ENCODE results near the gene AP3S1.

AP3S1 gene

GRCh38 chr5:115844321-115844817, 2.6 kb downstream of the AP3S1 start:
- Histone ChIP-seq H3K4me3 (ENCODE audit: low read depth, low read length) (no peak overlapping the region), H3K9me3 (ENCODE audit: control insufficient read depth, insufficient read depth, low read depth, low read length) (no peaks in the 10 kb centered on the region), H3K36me3 (ENCODE audit: control insufficient read depth in 2 of 2, insufficient read depth in 1 of 2, low read length in 2 of 2) (no peaks in the 10 kb centered on the region), H3K27ac (ENCODE audit: extremely low read depth, low read depth, low read length) (no peak overlapping the region; the same call in 1 of the 2 replicates), H3K4me1 (ENCODE audit: control insufficient read depth, insufficient read depth, low read length) (peaks cover 30% of the 10 kb centered on the region; the same call in 1 of the 2 replicates)
- ChIA-PET CTCF (no interaction called here), POLR2A (interaction anchor here (1.3 kb wide), 1 partner anchor 28 kb away, joined by 3 read pairs; no protein-coding TSS in a partner anchor)
- 0 out of 2 replicates have a peak, but pooled peaks have one; percentile 14 for TF ChIP-seq ZNF843 (tag by site-specific recombination; IDR thresholded peaks at IDR 0.05)
- TF ChIP-seq ZNF394 (tag by site-specific recombination; IDR thresholded peaks at IDR 0.05; ENCODE audit: borderline replicate concordance), result peak; percentile 54; the same call in 1 of the 2 replicates
- TF ChIP-seq ZNF626 (tag by site-specific recombination; IDR thresholded peaks at IDR 0.05), result no peak
- peak; percentile 41 for TF ChIP-seq PRDM1 (tag by site-specific recombination; IDR thresholded peaks at IDR 0.05)
- TF ChIP-seq, protein P1, sequence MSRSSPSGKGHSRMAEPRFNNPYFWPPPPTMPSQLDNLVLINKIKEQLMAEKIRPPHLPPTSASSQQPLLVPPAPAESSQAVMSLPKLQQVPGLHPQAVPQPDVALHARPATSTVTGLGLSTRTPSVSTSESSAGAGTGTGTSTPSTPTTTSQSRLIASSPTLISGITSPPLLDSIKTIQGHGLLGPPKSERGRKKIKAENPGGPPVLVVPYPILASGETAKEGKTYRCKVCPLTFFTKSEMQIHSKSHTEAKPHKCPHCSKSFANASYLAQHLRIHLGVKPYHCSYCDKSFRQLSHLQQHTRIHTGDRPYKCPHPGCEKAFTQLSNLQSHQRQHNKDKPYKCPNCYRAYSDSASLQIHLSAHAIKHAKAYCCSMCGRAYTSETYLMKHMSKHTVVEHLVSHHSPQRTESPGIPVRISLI (tag by site-specific recombination; IDR thresholded peaks at IDR 0.05), result peak; percentile 84; the same call in 1 of the 2 replicates
- TF ChIP-seq ZXDB (tag by site-specific recombination; IDR thresholded peaks at IDR 0.05), result peak; percentile 36; the same call in 1 of the 2 replicates
- 0 out of 2 replicates have a peak, but pooled peaks have one; percentile 21 for TF ChIP-seq ZBTB8A (tag by site-specific recombination; IDR thresholded peaks at IDR 0.05)
- TF ChIP-seq ZBTB17 (tag by site-specific recombination; IDR thresholded peaks at IDR 0.05), result peak; percentile 81
- TF ChIP-seq PRDM10 (tag by site-specific recombination; IDR thresholded peaks at IDR 0.05), result peak; percentile 36; the same call in 1 of the 2 replicates
- peak; percentile 32; the same call in 1 of the 2 replicates for TF ChIP-seq ZNF335 (tag by site-specific recombination; conservative IDR thresholded peaks at IDR 0.05)
- no peak for TF ChIP-seq ZBTB11 (tag by site-specific recombination; conservative IDR thresholded peaks at IDR 0.05; ENCODE audit: low read depth)
- peak; percentile 60 for TF ChIP-seq ZNF600 (tag by site-specific recombination; IDR thresholded peaks at IDR 0.05)
- peak; percentile 54; the same call in 1 of the 2 replicates for TF ChIP-seq TCF7L2 (IDR thresholded peaks at IDR 0.05; ENCODE audit: borderline replicate concordance, low read depth, low read length)
- TF ChIP-seq ZBTB20 (tag by site-specific recombination; IDR thresholded peaks at IDR 0.05), result peak; percentile 51
- no peak for TF ChIP-seq MZF1 (tag by site-specific recombination; IDR thresholded peaks at IDR 0.05; ENCODE audit: borderline replicate concordance)

GRCh38 chr5:115847290-115847689, 5.6 kb downstream of the AP3S1 start:
- no peaks in the 10 kb centered on the region for H3K9me3 ChIP-seq (ENCODE audit: control insufficient read depth, insufficient read depth, low read depth, low read length)
- H3K36me3 ChIP-seq (ENCODE audit: control insufficient read depth in 2 of 2, insufficient read depth in 1 of 2, low read length in 2 of 2), result no peaks in the 10 kb centered on the region
- CTCF ChIA-PET, result interaction anchor here (1.0 kb wide), 1 partner anchor 18 kb away, joined by 3 read pairs; no protein-coding TSS in a partner anchor
- H3K4me3 ChIP-seq (ENCODE audit: low read depth, low read length), result no peak overlapping the region
- POLR2A ChIA-PET, result no interaction called here
- H3K27ac ChIP-seq (ENCODE audit: extremely low read depth, low read depth, low read length), result no peak overlapping the region
- peaks cover 38% of the 10 kb centered on the region for H3K4me1 ChIP-seq (ENCODE audit: control insufficient read depth, insufficient read depth, low read length)
- TF ChIP-seq ZNF548 (tag by site-specific recombination; IDR thresholded peaks at IDR 0.05) (no peak), OSR2 (tag by site-specific recombination; IDR thresholded peaks at IDR 0.05) (no peak), ZNF391 (tag by site-specific recombination; IDR thresholded peaks at IDR 0.05; ENCODE audit: borderline replicate concordance, low read depth) (no peak), ZNF488 (tag by site-specific recombination; IDR thresholded peaks at IDR 0.05) (no peak), HOXD13 (CRISPR knock-in tag; IDR thresholded peaks at IDR 0.05; ENCODE audit: borderline replicate concordance) (no peak), ZNF664 (tag by site-specific recombination; IDR thresholded peaks at IDR 0.05) (no peak), ZNF530 (tag by site-specific recombination; IDR thresholded peaks at IDR 0.05; ENCODE audit: low read depth) (no peak), ZNF112 (tag by site-specific recombination; IDR thresholded peaks at IDR 0.05) (no peak)

Measured in HEK293 (cell line).